ENCODE data around the gene ZNF91.
"Not testable (repeated sequence)": the region's sequence is repeated elsewhere in the genome, so short reads cannot be mapped to it uniquely, and the experiment has no call there.

The ZNF91 gene

GRCh38 chr19:23395041-23395721 lies at the start of gene ZNF91:
ZNF91 (minus strand) TSS chr19:23395471; CDS start chr19:23395354, 117 bp downstream.
- peak; percentile 99 for DNase-seq

DNA sequence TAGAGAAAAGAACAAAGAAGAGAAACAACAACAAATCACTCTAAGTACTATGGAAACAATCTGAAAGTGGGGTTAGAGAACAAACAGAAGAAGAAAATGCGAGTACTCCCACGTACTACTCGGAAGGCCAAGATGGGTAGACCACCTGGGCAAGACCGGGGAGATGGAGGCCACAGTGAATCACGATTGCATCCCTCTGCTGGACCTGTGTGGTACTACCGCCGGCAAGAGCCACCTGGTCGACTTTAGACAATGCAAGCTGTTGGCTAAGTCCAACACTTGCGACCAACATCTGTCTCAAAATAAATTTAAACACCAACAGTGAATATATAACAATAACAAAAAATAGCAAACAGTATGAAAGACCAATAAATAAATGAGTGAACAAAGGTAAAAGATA lies 45.5 kb upstream of the ZNF91 start:
- DNase-seq: no peak

DNA sequence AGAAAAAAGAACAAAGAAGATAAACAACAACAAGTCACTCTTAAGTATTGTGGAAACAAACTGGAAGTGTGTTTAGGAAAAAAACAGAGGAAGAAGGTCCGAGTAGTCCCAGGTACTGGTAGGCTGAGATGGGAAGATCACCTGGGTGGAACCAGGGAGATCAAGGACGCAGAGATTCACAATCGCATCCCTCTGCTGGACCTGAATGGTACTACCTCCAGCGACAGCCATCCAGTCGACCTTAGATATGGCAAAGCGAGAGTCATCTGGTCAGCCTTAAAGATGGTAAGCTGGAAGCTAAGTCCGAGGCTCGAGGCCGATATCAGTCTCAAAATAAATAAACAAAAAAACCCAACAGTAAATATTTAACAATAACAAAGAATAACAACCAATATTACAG lies 44.9 kb upstream of the ZNF91 start:
- no peak for DNase-seq

DNA sequence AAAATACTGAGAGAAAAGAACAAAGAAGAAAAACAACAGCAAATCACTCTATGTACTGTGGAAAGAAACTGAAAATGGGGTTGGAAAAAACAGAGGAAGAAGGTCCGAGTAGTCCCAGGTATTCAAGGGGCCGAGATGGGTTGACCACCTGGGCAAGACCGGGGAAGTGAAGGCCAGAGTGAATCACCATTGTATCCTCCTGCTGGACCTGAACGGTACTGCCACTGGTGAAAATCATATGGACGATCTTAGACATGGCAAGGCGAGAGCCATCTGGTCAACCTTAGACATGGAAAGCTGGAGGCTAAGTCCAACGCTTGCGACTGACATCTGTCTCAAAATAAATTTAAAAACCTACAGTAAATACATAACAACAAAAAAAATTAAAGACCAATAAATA lies 44.4 kb upstream of the ZNF91 start:
- no peak for DNase-seq

DNA sequence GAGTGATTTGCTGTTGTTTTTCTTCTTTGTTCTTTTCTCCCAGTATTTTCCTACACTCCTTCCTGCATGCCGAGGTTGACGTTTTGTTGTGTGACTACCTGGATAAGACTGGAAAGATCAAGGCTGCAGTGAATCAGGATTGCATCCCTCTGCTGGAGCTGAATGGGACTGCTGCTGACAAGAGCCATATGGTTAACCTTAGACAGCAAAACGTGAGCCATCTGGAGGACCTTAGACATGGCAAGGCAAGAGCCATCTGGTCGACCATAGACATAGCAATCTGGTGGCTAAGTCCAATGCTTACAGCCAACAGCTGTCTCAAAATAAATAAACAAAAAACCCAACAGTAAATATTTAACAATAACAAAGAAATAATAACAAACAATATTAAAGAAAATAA lies 42.6 kb upstream of the ZNF91 start:
- DNase-seq: no peak

- no peak for DNase-seq
Observed at GRCh38 chr19:23436944-23437343, 41.7 kb upstream of the ZNF91 start.

DNA sequence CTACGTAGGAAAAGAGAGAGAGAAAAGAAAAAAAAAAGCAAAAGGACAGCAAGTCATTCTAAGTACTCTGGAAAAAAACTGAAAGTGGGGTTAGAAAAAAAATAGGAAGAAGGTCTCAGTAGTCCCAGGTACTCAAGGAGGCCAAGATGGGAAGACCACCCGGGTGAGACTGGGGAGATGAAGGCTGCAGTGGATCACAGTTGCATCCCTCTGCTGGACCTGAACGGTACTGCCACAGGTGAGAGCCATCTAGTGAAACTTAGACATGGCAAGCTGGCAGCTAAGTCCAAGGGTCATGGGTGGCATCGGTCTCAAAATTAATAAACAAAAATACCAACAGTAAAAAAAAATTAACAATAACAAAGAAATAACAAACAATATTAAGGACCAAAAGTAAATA lies 41.0 kb upstream of the ZNF91 start:
- no peak for DNase-seq

DNA sequence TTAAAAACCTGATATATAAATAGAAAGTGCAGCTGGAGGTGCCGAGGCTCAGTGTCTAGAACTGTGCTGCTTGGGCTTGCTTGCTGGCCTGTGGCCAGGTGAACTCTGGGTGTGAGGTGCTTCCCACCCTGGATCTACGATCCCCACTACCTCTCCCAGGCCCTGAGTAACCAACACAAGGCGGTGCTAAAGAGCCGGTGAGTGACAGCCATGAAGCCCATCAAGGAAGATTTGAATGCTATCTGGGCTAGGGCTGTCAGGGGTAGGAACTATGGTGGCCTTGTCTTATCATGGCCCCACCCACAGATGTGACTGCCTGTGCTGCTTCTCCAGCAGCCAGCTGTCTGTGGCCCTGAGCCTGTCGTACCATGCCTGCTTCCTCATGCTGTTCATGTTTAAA lies 25.6 kb upstream of the ZNF91 start:
- DNase-seq: no peak

DNA sequence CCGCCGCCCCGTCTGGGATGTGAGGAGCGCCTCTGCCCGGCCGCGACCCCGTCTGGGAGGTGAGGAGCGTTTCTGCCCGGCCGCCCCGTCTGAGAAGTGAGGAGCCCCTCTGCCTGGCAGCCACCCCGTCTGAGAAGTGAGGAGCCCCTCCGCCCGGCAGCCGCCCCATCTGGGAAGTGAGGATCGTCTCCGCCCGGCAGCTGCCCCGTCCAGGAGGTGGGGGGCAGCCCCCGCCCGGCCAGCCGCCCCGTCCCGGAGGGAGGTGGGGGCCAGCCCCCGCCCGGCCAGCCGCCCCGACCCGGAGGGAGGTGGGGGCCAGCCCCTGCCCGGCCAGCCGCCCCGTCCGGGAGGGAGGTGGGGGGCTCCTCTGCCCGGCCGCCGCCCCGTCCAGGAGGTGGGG lies 24.0 kb upstream of the ZNF91 start:
- not testable (repeated sequence) for DNase-seq

- DNase-seq: peak; percentile 87
Observed at GRCh38 chr19:23415561-23416191, 20.4 kb upstream of the ZNF91 start.

- DNase-seq: no peak
Observed at GRCh38 chr19:23415034-23415433, 19.8 kb upstream of the ZNF91 start.

GRCh38 chr19:23410155-23410554 lies 14.9 kb upstream of the ZNF91 start:
- peak; percentile 10 for DNase-seq

- peak; percentile 32 for DNase-seq
Observed at GRCh38 chr19:23409392-23410048, 14.2 kb upstream of the ZNF91 start.

- DNase-seq: no peak
Observed at GRCh38 chr19:23407616-23408133, 12.4 kb upstream of the ZNF91 start.

DNA sequence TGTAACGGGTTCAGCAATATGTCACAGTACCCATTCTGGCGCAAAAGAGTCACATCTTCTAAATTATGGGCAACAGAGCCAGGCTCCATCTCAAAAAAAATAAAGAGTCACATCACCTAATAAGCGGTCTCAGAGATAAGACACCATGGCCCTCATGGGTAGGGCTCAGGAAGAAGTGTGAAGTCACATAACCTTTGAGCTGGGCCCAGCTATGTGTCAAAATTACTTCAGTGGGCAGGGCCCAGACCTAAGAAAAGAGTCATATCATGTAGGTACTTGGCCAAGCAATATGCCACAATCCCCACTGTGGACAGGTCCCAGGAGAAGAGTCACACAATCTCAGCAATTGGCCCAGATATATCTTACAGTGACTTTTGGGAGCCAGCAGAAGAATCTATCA lies 11.4 kb upstream of the ZNF91 start:
- DNase-seq: peak; percentile 12

GRCh38 chr19:23406091-23406490 lies 10.8 kb upstream of the ZNF91 start:
- peak; percentile 29 for DNase-seq

GRCh38 chr19:23404676-23405075 lies 9.4 kb upstream of the ZNF91 start:
- DNase-seq: peak; percentile 15

DNA sequence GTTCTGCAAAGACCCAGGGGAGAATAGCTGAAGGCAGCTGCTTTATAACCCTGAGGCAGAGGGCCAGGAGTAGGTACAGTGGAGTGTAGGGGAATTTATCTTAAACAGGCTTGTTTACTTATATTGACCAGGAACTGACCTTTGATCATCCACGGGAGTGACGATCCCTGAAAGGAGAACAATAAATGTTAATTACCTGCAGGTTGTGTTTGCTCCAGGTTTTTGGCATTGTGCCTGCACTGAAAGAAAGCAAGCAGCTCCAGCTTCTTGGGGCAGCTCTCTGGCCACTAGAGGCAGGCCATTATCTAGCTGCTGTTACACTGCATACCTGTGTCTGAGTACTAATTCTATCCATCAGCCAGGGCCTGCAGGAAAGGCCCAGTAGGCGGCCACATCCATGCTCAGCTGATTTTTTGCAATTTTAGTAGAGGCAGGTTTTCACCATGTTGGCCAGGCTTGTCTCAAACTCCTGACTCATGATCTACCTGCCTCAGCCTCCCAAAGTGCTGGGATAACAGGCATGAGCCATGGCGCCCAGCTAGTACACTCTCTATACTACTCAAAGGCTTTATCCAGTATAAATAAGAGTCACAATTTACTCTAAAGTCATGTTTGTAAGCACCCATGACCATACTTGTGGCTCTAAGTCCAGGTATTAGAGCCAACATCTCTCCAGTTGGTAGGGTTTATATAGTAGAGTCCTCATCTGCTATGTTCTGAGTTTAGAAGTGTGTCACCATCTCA lies 8.5 kb upstream of the ZNF91 start:
- peak; percentile 46 for DNase-seq

- peak; percentile 11 for DNase-seq
Observed at GRCh38 chr19:23403052-23403451, 7.8 kb upstream of the ZNF91 start.

- DNase-seq: no peak
Observed at GRCh38 chr19:23402388-23402787, 7.1 kb upstream of the ZNF91 start.

DNA sequence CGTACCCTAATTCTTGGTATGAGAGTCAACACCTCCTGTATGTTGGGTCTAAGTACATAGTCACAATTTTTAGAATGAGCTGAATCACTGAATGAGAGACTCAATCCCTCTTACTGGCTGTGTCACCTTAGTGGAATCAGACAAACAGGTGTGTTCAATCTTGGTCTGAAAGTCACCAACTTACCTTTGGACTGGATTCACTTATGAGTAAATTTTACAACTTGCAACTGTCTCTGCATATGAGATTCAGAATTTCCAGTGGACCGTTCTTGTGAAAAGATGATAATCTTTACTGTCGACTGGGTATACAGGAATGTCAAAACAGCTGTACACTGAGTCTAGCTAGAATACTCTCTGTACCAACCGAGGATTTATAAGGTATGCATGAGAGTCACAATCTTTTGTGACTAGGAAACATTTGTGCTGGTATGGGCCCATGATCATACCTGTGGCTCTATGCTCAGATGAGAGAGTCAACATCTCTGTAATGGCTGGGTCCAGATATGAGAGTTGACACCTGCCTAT lies 5.9 kb upstream of the ZNF91 start:
- no peak for DNase-seq

DNA sequence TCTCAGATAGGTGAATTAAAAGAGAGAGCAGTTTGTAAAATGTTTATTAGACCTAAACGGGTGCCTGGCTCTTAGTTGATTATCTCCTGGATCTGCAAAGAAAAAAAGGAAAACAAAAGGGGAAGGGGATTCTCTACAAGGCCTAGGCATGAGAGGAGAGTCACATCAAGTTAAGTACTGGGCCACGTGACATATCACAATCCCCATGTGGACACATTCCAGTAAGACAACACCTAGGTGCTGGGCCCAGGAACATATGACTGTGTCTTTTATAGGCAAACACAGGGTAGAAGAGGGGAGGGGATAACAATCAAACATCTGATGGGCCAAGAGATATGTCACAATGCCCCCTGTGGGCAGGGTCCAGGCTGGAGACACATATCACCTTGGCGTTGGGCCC lies 4.2 kb upstream of the ZNF91 start:
- DNase-seq: no peak

DNA sequence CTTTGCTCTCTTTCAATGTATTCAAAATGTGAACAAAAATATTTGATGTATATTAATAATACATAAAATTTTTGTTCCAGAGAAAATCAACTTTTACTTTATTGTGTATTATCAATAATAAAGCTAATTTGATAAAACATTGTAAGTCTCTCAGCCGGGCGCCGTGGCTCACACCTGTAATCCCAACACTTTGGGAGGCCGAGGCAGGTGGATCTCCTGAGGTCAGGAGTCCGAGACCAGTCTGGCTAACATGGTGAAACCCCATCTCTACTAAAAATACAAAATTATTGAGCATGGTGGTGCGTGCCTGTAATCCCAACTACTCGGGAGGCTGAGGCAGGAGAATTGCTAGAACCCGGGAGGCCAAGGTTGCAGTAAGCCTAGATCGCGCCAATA lies 449 bp upstream of the ZNF91 start:
- not testable (repeated sequence) for DNase-seq

All from islet precursor cell (in vitro differentiated cells).